CD4-positive, alpha-beta T cell treated with Interleukin-17A for 1 hour (primary cell): ENCODE measurements around the gene HIF3A.

Experiments used
- DNase-seq: peaks from one replicate; pipeline ENCODE4 v3.0.0-alpha.2; 2020

The HIF3A gene

DNA sequence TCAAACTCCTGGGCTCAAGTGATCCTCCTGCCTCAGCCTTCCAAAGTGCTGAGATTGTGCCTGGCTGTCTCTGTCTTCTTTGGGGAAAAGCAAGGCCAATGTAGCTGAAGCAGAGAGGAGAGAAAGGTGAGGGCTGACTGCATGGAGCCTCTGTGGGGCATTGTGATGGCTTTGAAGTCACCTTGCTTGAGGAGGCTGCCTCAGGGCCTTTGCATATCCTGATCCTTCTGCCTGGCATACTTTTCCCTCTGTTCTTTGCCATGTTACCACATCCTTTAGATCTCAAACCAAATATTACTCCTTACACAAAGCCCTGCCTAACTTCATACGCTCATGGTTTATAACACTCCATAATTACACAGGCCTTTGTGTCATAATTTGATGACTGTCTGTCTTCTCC is 40.6 kb downstream of the HIF3A start:
- no peak for DNase-seq

DNA sequence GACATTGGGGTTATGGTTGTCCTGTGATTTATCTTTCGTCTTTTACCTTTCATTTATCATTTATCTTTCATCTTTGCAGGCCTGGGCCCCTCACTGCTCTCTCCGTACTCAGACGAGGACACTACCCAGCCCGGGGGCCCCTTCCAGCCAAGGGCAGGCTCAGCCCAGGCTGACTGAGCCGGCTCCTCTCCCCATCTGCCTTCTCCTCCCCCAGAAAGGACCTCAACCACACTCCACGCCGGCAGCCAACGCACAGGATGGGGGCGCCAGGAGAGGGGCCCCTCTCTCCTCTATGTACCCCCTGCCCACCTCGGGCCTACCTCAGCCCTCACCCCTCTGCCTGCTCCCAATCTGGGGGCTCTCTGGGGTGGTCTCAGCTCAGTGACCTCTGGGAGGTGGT is 42.6 kb downstream of the HIF3A start:
- no peak for DNase-seq

DNA sequence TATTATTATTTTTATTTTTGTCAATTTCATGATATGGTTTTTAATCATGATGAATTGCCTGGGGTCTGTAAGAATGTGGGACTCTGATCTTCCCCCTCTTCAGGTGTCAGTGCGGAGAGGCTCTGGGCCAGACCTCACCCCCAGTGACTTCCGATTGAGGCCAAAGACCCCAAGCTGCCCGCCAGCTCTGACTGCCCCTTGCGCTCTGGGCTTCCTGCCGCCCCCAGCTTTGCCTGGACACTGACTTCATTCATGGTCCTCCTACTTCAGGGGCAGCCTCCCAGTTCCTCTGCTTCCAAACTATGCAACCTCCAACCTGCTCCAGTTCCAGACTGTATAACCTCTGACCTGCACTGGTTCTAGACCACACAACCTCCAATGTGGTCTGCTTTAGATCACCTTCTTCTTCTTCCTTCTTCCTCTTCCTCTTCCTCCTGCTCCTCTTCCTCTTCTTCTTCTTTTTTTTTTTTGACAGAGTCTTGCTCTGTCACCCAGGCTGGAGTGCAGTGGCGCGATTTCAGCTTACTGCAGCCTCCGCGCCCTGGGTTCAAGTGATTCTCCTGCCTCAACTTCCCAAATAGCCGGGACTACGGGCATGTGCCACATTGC is 43.3 kb downstream of the HIF3A start:
- no peak for DNase-seq

DNA sequence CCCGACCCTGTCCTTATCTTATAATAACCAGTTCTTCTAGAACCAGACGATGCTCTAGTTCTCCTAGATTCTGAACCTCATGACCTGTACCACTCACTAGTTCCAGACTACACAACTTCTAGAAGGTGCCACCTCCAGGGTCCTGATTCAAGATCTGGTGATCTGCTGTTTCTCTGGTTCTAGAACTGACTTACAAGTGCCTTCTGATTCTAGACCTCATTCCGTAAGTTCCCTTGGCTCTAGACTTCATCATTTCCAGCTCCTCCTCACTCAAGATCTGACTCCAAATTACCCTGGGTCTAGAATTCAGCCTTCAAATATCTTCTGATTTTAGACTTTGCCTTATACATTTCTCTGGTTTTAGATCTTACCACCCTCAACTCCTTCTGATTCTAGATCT is 45.1 kb downstream of the HIF3A start:
- DNase-seq: no peak

DNA sequence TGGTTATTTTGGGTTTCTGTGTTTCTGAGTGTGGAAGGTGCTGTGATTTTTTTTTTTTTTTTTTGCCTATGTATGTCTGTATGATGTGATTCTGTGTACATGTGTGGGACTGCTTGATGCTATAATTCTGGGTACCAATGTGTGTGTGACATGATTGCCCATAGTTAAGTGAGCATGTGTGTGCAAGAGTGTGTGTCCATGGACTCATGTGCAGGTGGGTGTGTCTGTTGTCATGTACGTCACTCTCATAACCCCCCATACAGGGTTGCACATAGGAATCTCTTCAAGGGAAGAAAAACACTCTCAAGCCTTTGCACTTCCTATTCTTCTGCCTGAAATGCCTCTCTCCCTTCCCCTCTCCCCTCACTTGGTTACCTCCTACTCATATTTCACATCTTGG is 47.5 kb downstream of the HIF3A start:
- DNase-seq: no peak

DNA sequence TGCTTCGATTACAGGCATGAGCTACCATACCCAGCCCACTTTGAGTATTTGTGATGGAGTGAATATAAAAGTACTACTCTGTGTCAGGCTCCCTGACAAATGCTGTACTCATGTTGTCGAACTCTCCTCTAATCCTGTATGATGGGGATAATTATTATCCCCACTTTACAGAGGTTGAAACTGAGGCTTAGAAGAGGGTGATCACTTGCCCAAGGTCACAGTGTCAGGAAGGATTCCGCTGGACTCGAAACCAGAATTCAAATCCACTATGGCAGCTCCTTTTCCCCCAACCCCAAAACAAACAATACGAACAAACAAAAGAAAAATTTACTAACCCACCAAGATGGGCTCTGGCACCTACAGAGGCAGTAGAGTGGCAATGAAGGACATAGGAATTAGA is 48.3 kb downstream of the HIF3A start:
- DNase-seq: no peak

- peak; percentile 87 for DNase-seq
Observed at GRCh38 chr19:46346821-46347571, 50.2 kb downstream of the HIF3A start, which contains the start of gene PPP5C. Gene PPP5C, plus strand, starts transcription at chr19:46347087. Its CDS starts 10 bp downstream, at chr19:46347097.

DNA sequence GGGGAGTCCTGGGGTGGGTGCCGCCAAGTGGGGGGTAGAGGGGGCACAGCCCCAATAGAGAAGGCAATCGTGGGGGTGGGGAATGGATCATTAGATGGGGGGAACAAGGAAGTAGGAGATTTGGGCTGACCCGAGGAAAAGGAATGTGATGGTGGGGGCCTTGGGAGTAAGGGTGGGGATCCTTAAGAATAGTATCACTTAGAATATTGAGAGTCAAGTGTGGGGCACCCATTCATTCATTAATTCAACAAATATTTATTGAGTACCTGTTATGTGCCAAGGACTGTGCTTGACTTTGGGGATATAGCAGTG is 50.7 kb downstream of the HIF3A start:
- DNase-seq: no peak

DNA sequence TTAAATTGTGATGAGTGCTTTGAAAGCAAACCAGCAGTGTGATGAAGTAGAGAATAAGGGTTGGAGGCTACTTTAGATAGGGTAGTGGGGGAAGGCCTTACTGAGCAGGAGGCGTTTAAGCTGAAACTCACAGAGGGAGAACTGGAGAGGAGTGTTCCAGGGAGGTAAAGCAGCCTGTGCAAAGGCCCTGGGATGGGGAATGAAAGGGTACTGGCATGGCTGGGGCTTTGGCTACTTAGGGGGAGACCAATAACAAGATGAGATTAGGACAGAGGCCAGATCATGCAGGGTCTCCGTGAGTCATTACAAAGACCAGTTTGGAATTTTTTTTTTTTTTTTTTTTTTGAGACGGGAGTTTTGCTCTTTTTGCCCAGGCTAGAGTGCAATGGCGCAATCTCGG is 51.1 kb downstream of the HIF3A start:
- DNase-seq: no peak

- DNase-seq: no peak
Observed at GRCh38 chr19:46349311-46349993, 52.6 kb downstream of the HIF3A start.

GRCh38 chr19:46350029-46350757 is 53.4 kb downstream of the HIF3A start:
- DNase-seq: no peak

DNA sequence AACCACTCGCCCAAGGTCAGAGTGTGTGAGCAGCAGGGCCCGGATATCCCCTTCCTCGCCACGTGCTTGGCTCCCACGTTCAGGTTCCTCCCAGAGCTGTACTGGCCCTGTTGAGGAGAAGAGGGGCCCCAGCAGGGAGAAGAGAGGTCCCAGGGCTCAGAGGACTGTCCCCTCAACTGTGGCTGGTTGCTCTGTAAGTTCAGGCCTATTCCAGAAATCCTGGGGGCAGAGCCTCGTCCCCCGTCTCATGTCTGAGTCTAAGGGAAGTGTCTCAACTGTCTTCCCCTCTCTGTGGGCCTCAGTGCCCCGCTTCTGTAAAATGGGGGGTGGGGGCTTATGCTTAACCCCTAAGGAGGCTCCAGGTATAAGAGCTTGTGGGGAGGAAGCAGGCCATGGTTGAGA is 53.9 kb downstream of the HIF3A start:
- peak; percentile 51 for DNase-seq

DNA sequence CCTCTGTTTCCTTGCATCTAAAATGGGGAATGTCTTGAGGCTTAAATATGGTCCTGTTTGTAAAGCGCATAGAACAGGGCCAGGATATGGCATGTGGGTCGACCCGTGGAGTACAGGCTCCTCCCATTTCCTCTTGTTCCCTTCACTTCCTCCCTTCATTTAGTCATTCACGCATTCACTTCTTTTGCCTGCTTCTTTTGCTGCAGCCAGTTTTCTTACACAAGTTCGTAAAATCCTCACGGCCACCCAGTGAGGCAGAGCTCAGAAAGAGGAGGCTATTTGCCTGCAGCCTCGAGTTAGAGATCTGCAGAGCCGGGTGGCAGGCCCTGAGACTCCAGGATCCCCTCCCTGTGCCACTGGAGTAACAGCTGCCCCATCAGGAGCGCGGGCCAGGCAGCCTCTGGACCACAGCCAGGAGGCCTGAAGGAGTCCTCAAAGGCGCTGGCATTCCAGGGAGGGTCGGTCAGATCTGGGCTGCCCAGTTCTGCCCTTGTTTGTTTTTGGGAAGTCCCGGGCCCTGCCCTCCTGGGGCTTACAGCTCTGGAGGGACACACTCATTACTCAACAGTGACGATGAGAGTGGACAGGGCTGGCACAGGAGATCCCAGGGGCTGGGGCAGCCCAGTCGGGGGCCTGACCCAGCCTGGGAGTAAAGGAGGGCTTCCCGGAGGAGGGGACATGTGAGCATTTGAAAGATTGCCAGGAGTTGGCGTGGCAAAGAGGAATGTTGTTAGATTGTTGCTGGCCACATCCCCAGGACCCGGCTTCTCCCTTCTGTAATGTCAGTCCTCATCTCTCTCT is 54.6 kb downstream of the HIF3A start:
- DNase-seq: peak; percentile 45

DNA sequence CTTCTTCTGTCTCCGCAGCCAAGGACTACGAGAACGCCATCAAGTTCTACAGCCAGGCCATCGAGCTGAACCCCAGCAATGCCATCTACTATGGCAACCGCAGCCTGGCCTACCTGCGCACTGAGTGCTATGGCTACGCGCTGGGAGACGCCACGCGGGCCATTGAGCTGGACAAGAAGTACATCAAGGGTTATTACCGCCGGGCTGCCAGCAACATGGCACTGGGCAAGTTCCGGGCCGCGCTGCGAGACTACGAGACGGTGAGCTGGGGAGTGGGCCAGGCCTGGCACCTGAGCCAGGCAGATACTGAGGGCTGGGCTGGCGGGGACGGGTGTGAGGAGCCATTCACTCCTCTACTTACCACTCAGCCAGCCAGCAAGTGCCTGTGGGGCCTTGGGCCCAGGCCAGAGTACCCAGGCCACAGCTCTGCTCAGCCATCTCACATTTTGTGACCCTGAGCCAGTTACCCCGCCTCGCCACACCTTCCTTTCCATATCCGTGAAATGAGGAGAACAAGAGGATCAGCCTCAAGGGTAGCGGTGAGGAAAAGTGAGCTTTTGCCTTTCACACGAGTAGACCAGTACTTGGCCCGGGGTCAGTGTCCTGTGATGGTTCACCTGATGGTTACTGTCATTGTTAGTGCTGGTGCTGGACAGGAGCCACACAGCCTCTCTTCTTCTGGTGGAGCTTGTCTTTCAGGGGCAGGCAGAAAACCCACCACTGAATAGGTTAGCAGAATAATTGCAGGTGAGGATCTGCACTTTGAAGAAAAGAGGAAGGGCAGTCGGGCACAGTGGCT is 57.1 kb downstream of the HIF3A start:
- DNase-seq: no peak

DNA sequence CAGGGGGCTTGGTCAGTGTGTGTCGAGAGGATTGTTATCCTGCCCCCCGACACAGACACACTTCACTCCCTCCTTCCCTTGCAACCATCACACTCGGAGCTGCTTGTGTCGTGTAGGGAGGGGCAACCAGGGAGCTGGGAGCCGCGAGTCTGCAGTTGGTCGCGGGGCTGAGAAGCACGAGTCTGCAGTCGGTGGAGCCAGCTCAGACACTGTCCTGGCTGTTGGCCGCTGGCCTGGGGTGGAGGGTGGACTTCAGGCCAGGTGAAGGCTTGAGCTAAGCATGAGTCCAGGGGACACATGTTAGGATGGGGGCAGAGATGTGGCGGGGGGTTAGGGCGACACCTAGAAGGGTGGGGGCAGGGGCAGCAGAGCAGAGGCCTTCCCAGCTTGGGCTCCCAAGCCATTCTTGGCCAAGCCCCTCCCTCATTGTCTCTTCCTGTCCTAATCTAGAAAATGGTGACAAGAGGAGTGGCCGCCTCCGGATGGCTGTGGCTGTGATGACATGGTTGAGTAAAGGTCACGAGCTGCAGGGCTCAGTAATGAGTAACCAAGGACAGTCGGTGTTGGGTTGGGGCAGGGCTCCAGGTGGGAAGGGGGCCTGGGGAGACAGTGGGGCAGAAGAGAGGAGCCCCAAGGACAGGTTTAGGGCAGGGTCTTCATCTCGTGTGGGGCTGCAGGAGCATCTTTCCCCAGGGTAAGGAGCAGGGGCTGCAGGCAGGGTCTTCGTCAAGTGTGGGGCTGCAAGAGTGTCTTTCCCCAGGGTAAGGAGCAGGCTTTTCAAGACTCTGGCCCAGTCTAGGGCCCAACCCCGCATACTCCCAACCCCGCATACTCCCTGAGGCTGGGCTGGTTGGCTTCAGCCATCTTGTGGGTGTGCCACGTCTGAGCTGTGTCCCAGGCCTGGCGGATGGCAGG is 58.6 kb downstream of the HIF3A start:
- DNase-seq: no peak

DNA sequence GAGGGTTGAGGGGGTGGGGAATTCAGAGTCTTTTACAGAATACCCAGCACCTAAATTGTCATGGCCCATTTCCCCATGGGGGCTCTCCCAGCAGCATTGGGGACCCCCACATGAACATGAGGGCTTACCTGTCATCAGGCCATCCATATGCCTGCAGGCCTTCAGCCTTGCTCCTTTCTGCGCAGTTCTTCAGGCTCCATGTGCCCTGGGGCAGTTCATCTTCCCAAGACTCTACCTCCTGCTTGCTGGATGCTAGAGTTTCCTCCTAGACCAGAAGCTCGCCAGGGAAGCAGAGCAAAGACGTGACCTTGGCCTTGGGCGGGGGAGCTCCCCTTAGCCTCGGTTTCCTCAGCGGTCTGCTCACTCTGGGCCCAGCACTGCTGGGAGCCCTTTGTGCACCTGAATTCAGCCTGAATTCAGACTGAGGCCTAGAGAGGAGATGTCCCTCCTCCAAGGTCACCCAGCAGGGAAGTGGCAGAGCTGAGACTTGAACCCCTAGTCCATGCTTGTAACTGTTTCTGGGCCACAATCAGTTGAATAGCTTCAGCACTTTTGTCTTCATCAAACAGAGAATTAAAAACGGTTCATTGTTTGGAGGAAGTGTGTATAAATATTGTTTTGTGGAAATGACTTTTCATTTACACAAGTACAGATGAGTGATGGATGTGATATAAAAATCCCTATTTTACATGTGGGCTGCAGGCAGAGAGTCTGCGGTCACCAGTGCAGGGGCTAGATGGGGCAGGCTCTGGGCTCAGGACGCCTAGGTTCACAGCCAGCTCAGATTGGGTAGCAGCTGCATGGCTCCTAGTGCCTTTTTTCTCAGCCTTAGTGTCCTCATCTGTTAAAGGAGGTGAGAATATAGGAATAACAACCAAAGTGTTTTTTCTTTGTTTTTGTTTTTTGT is 59.6 kb downstream of the HIF3A start:
- DNase-seq: no peak

- no peak for DNase-seq
Observed at GRCh38 chr19:46357846-46358583, 61.2 kb downstream of the HIF3A start.

- peak; percentile 49 for DNase-seq
Observed at GRCh38 chr19:46361915-46362314, 65.1 kb downstream of the HIF3A start.

- DNase-seq: no peak
Observed at GRCh38 chr19:46364359-46364758, 67.5 kb downstream of the HIF3A start.
